GM19324 (cell line): ENCODE results near the gene LIG4.

Experiments
- ATAC-seq: cut with Tn5 transposase; IDR thresholded peaks from one replicate; pipeline ENCODE4 v1.9.1; 2021; ENCODE audit warnings: mild to moderate bottlenecking, moderate library complexity; ENCODE audit not compliant: unreplicated experiment, low FRiP score

Gene LIG4

DNA sequence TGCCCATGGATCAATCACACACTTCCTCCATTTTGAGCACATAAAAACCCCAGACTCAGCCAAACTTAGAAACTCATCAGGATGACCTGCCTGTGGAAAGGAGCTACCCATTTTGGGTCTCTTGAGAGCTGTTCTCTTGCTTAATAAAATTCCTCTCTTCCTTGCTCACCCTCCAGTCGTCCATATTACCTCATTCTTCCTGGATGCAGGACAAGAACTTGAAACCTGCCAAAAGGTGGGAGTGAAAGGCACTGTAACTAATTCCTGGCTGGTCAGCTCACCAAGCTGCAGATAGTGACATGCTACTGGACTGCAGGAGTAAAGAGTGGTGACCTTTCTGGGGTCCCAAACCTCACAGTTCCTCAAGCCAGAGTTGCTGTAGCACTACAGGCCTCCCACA lies 20.2 kb downstream of the LIG4 start:
- no peak for ATAC-seq

DNA sequence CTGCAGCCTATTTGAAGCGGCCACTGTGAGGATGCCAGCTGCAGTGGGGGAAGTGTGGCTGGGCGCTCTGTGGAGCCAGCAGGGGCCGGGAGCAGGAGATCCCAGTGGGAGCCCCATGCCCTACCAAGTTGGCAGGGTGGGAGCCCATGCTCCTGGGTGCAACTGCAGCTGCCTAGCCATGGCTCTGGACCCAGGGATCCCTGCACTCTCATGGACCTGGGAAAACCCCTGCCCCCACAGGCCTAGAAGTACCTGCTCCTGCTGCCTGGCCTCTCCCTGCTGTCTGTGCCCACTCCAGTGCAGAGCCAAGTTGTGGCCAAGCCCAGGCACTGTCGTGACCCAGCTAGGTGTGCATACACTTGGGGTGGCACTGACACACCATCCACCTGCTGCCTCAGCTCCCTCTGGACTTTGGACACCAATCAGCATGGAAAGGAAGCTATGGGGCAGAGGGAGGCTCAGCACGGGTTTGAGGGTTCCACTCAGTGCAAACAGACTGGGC lies 20.9 kb downstream of the LIG4 start:
- no peak for ATAC-seq

DNA sequence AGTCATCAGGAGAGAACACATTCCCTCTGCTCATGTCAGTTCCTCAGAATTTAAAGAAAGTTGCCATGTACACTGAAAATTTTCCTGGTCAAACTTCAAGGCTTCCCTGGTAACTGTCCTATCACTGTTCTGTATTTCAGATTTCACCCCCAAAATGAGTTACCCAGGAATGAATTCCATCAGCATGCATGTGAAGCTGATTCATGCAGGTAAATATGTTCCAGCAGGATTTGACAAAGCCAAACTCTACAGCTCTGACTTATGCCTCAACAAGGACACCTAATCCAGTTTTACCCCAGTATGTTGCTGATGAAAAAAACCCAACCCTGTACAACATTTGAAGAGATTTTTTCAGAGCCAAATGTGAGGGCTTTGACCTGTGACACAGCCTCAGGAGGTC lies 21.5 kb downstream of the LIG4 start:
- ATAC-seq: no peak

- no peak for ATAC-seq
These were observed 24.4 kb downstream of the LIG4 start for GRCh38 chr13:108190897-108191296.

DNA sequence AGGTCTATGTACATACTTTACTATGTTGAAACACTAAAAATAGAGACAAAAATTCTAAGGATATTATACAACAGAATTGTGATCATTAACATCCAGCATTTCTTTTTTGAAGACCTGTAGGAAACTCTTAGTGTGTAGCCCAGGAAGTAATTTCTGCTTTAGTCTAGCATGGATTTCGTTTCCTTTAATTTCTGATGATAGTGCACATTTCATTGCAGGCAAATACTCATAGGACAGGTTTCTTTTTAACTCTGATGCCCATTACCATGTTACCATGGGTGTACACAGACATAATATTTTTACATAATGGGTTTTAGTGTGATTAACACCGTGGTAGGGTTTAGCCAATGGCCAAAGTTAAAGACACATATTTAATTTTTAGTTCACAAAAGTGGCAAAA lies 27.1 kb downstream of the LIG4 start:
- no peak for ATAC-seq

GRCh38 chr13:108185223-108185622 lies 30.1 kb downstream of the LIG4 start:
- no peak for ATAC-seq

- no peak for ATAC-seq
These were observed 32.7 kb downstream of the LIG4 start for GRCh38 chr13:108182652-108183051.

DNA sequence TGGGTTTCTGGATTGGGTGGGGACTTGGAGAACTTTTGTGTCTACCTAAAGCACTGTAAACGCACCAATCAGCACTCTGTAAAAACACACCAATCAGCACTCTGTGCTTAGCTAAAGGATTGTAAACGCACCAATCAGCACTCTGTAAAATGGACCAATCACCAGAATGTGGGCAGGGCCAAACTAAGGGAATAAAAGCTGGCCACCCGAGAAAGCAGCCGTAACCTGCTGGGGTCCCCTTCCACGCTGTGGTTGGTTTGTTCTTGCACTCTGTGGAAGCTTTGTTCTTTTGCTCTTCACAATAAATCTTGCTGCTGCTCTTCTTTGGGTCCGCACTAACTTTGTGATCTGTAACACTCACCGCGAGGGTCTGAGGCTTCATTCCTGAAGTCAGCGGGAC lies 37.3 kb downstream of the LIG4 start:
- no peak for ATAC-seq

DNA sequence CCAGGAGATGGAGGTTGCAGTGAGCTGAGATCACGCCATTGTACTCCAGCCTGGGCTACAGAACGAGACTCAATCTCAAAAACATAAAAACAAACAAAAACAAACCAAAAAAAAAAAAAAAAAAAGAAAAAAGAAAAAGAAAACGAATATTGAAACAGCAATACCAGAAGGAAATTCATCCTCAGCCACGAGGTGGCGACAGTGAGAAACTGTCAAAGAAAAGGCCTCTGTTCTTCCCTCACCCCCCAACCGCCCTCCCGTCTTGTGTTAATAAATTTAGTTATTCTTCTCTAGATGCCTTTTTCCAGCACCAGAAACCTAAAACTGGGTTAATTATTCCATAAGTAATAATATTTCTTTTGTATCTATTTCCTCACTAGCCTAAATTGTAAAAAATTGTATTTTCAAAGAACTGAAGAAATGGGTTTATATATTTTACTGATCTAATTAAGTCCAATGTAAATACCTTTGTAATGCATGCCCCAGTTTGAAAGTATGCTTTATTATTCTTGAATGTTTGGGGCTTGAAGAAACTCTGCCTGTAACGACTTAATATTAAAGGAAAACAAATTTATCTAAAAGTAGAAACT lies 38.6 kb downstream of the LIG4 start:
- no peak for ATAC-seq

DNA sequence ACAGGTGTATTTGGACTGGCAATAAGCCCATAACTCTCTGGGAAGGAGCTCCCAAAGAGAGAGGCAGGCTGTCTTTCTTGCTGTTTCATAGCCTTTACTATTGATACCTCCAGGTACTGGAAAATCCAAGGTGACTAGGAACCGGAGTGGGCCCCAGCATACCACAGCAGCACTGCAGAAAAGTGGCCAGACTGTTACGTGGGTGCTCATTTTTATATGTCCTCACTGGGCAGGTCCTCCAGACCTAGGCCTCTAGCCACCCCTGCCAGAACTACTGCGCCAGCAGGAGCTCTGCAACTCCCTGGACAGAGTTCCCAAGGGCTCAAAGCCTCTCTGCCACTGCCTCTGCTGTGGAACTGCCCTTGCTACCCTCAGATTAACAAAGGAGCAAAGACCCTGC lies 46.4 kb downstream of the LIG4 start:
- ATAC-seq: no peak

DNA sequence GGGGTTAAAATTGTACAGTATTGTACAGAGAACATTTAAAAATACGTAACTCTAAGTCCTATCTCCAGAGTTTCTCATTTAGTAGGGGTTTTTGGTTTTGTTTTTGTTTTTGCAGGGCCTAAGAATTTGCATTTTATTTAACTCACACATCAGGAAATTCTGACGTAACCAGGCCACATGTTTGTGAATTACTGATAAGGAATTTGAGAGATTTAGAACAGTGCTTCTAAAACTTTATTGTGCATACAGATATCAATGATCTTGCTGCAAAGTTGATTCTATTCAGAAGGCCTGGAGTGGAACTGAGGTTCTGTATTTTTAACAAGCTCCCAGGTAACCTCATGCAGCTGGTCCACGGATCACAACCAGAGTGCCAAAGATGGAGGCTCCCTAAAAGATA lies 49.3 kb downstream of the LIG4 start:
- no peak for ATAC-seq

- ATAC-seq: no peak
These were observed 56.6 kb downstream of the LIG4 start for GRCh38 chr13:108158746-108159145.
